ENCODE results near the gene TM2D3. TPM values are rescaled to one million over a fixed set of nuclear protein-coding genes. Genes with fewer than 3 reads are reported as not detected.

The TM2D3 gene
- total and polyA plus RNA-seq, 2 experiments from 2014 or later: 49.0 to 58.3 TPM

GRCh38 chr15:101625980-101626379, 26.2 kb downstream of the TM2D3 start:
- DNase-seq: peak; percentile 60
- Histone ChIP-seq H3K27ac (no peak overlapping the region), H2AFZ (no peak overlapping the region), H4K20me1 (ENCODE audit: insufficient read depth) (no peaks in the 10 kb centered on the region), H3K9me2 (ENCODE audit: insufficient read depth) (no peaks in the 10 kb centered on the region), H3K36me3 (ENCODE audit: low read depth) (no peaks in the 10 kb centered on the region), H3K9ac (no peak overlapping the region), H3K9me3 (ENCODE audit: low read depth) (no peaks in the 10 kb centered on the region), H3K4me3 (no peak overlapping the region), H3K27me3 (replicated peaks; ENCODE audit: insufficient read depth) (no peaks in the 10 kb centered on the region), H3K4me2 (ENCODE audit: unreplicated experiment) (no peak overlapping the region), H3K79me2 (ENCODE audit: insufficient read depth) (no peaks in the 10 kb centered on the region), H3F3A (ENCODE audit: insufficient read depth) (no peaks in the 10 kb centered on the region), H3K4me1 (ENCODE audit: insufficient read depth) (peaks cover 9% of the 10 kb centered on the region; the same call in 1 of the 2 replicates)
- 38 to 45% methylated on average over 1 of the region's 1 CpG for WGBS, 2 experiments (ENCODE audit: low coverage in 1 of 2, low lambda C conversion rate in 2 of 2, missing lambda C conversion rate in 2 of 2)
- in situ Hi-C loops (cut with MboI): no loop called here
- TF ChIP-seq EZH2 (IDR thresholded peaks at IDR 0.05; ENCODE audit: insufficient read depth, poor library complexity, severe bottlenecking) (no peak), EZH2phosphoT487 (IDR thresholded peaks at IDR 0.05; ENCODE audit: insufficient read depth, low read depth) (no peak)

- DNase-seq: no peak
- H3K27me3 ChIP-seq (replicated peaks; ENCODE audit: insufficient read depth): no peaks in the 10 kb centered on the region
- H3K9me2 ChIP-seq (ENCODE audit: insufficient read depth): no peaks in the 10 kb centered on the region
- no peak for TF ChIP-seq EZH2 (IDR thresholded peaks at IDR 0.05; ENCODE audit: insufficient read depth, poor library complexity, severe bottlenecking)
- TF ChIP-seq EZH2phosphoT487 (IDR thresholded peaks at IDR 0.05; ENCODE audit: insufficient read depth, low read depth): no peak
- no peaks in the 10 kb centered on the region for H3F3A ChIP-seq (ENCODE audit: insufficient read depth)
- H3K4me2 ChIP-seq (ENCODE audit: unreplicated experiment): no peak overlapping the region
- in situ Hi-C loops (cut with MboI): no loop called here
- H3K9me3 ChIP-seq (ENCODE audit: low read depth): no peaks in the 10 kb centered on the region
- no peaks in the 10 kb centered on the region for H4K20me1 ChIP-seq (ENCODE audit: insufficient read depth)
- no peak overlapping the region for H3K9ac ChIP-seq
- 100% methylated on average over 1 of the region's 1 CpG for WGBS, 2 experiments (ENCODE audit: low coverage in 1 of 2, low lambda C conversion rate in 2 of 2, missing lambda C conversion rate in 2 of 2)
- no peak overlapping the region for H3K27ac ChIP-seq
- no peaks in the 10 kb centered on the region for H3K79me2 ChIP-seq (ENCODE audit: insufficient read depth)
- peaks cover 9% of the 10 kb centered on the region; the same call in 1 of the 2 replicates for H3K4me1 ChIP-seq (ENCODE audit: insufficient read depth)
- H3K4me3 ChIP-seq: no peak overlapping the region
- H3K36me3 ChIP-seq (ENCODE audit: low read depth): no peaks in the 10 kb centered on the region
- no peak overlapping the region for H2AFZ ChIP-seq
Measured at GRCh38 chr15:101625184-101625583, 27.0 kb downstream of the TM2D3 start.

GRCh38 chr15:101623367-101624304, 28.5 kb downstream of the TM2D3 start:
- TF ChIP-seq EZH2phosphoT487 (IDR thresholded peaks at IDR 0.05; ENCODE audit: insufficient read depth, low read depth) (no peak), EZH2 (IDR thresholded peaks at IDR 0.05; ENCODE audit: insufficient read depth, poor library complexity, severe bottlenecking) (no peak)
- no peaks in the 10 kb centered on the region for H3K9me3 ChIP-seq (ENCODE audit: low read depth)
- peaks cover 9% of the 10 kb centered on the region; the same call in 1 of the 2 replicates for H3K4me1 ChIP-seq (ENCODE audit: insufficient read depth)
- no peak overlapping the region for H3K27ac ChIP-seq
- H3K9me2 ChIP-seq (ENCODE audit: insufficient read depth): no peaks in the 10 kb centered on the region
- no peak for DNase-seq
- H3K4me3 ChIP-seq: no peak overlapping the region
- no peak overlapping the region for H3K4me2 ChIP-seq (ENCODE audit: unreplicated experiment)
- no peaks in the 10 kb centered on the region for H3K79me2 ChIP-seq (ENCODE audit: insufficient read depth)
- in situ Hi-C loops (cut with MboI): no loop called here
- H3K9ac ChIP-seq: no peak overlapping the region
- no peaks in the 10 kb centered on the region for H4K20me1 ChIP-seq (ENCODE audit: insufficient read depth)
- no peaks in the 10 kb centered on the region for H3F3A ChIP-seq (ENCODE audit: insufficient read depth)
- H2AFZ ChIP-seq: no peak overlapping the region
- WGBS, 2 experiments (ENCODE audit: low coverage in 1 of 2, low lambda C conversion rate in 2 of 2, missing lambda C conversion rate in 2 of 2): 96% methylated on average over 6 of the region's 6 CpGs
- no peaks in the 10 kb centered on the region for H3K36me3 ChIP-seq (ENCODE audit: low read depth)
- no peaks in the 10 kb centered on the region for H3K27me3 ChIP-seq (replicated peaks; ENCODE audit: insufficient read depth)

GRCh38 chr15:101621961-101622360, 30.2 kb downstream of the TM2D3 start:
- Histone ChIP-seq H3K9me3 (ENCODE audit: low read depth) (no peaks in the 10 kb centered on the region), H3F3A (ENCODE audit: insufficient read depth) (no peaks in the 10 kb centered on the region), H3K4me1 (ENCODE audit: insufficient read depth) (peaks cover 9% of the 10 kb centered on the region; the same call in 1 of the 2 replicates), H3K27ac (no peak overlapping the region), H3K79me2 (ENCODE audit: insufficient read depth) (no peaks in the 10 kb centered on the region), H3K27me3 (replicated peaks; ENCODE audit: insufficient read depth) (no peaks in the 10 kb centered on the region), H4K20me1 (ENCODE audit: insufficient read depth) (no peaks in the 10 kb centered on the region), H3K4me2 (ENCODE audit: unreplicated experiment) (no peak overlapping the region), H3K9me2 (ENCODE audit: insufficient read depth) (no peaks in the 10 kb centered on the region), H3K4me3 (no peak overlapping the region), H2AFZ (no peak overlapping the region), H3K36me3 (ENCODE audit: low read depth) (no peaks in the 10 kb centered on the region), H3K9ac (no peak overlapping the region)
- TF ChIP-seq EZH2phosphoT487 (IDR thresholded peaks at IDR 0.05; ENCODE audit: insufficient read depth, low read depth): no peak
- no peak for TF ChIP-seq EZH2 (IDR thresholded peaks at IDR 0.05; ENCODE audit: insufficient read depth, poor library complexity, severe bottlenecking)
- in situ Hi-C loops (cut with MboI): no loop called here
- DNase-seq: no peak
- 75 to 81% methylated on average over 3 of the region's 3 CpGs for WGBS, 2 experiments (ENCODE audit: low coverage in 1 of 2, low lambda C conversion rate in 2 of 2, missing lambda C conversion rate in 2 of 2)

Data from GM23248 (cell line).